HepG2 (cell line): ENCODE results near the gene C4B. TPM values are rescaled to one million over a fixed set of nuclear protein-coding genes. Genes with fewer than 3 reads are reported as not detected.
"Not testable (repeated sequence)": the region's sequence is repeated elsewhere in the genome, so short reads cannot be mapped to it uniquely, and the experiment has no call there.

Experiments used
- ATAC-seq: fragments of 200-7000 bp; cut with Tn5 transposase; 3 replicates; pipeline ENCODE4 v1.9.1; 2020; ENCODE audit warnings: mild to moderate bottlenecking, moderate library complexity
- BruUV-seq: library from RNA; stranded (reverse); fragments of 400-500 nt; replicated peaks from 2 replicates; lab custom pipeline; 2021; lab: Mats Ljungman, UMichigan
- CTCF ChIA-PET: fragments of 300-600 bp; formaldehyde crosslinking; extraction: SDS; loops from one replicate; lab custom pipeline; 2021; ENCODE audit warnings: low total read pairs, inconsistent platforms, low intra/inter-chr PET ratio; lab: Yijun Ruan, JAX
- POLR2A ChIA-PET: fragments of 350-600 bp; sonication (Branson Sonifier 250); formaldehyde crosslinking; loops from one replicate; lab custom pipeline; 2020; ENCODE audit warnings: antibody characterized with exemption, inconsistent platforms; lab: Yijun Ruan, JAX
- DNase-seq: peaks from one replicate; pipeline ENCODE4 v3.0.0-alpha.2; 2015; ENCODE audit warnings: low spot score
- FAIRE-seq: peaks from 3 replicates; lab custom pipeline; 2011; peaks lifted over from hg19 to GRCh38; lab: Jason Lieb, UNC
- H2AFZ ChIP-seq: one replicate; pipeline ENCODE4 v1.6.1; 2011; ENCODE audit warnings: low read length, inconsistent platforms
- H3K27ac ChIP-seq: fragments of 300-600 bp; 3 replicates; pipeline ENCODE4 v1.8.0; 2011; ENCODE audit warnings: mixed run types, mild to moderate bottlenecking, mixed read lengths, low read length, inconsistent platforms; ENCODE audit not compliant: insufficient read depth; ENCODE audit errors: extremely low read length
- H3K27me3 ChIP-seq, 2 experiments: fragments of 200-600 bp in 1 of 2; 2 replicates in 1 of 2; 3 replicates in 1 of 2; pipeline versions ENCODE4 v1.6.0 to v1.8.0; 2011; ENCODE audit warnings: low read length in 2 of 2, mild to moderate bottlenecking in 2 of 2, moderate library complexity in 2 of 2, inconsistent platforms in 1 of 2; ENCODE audit not compliant: insufficient read depth in 2 of 2, control insufficient read depth in 1 of 2
- H3K36me3 ChIP-seq, 2 experiments: fragments of 200-600 bp in 1 of 2; replicated peaks in 1 of 2; 2 replicates in 1 of 2; 3 replicates in 1 of 2; pipeline versions ENCODE4 v1.5.1 to v1.8.0; 2011; ENCODE audit warnings: low read length in 2 of 2, inconsistent platforms in 1 of 2; ENCODE audit not compliant: insufficient read depth in 2 of 2, control insufficient read depth in 1 of 2
- H3K4me1 ChIP-seq: 2 replicates; pipeline ENCODE4 v1.5.1; 2012; ENCODE audit warnings: low read length, inconsistent platforms; ENCODE audit not compliant: insufficient read depth
- H3K4me2 ChIP-seq: 2 replicates; pipeline ENCODE4 v1.6.0; 2011; ENCODE audit warnings: low read depth, low read length, inconsistent platforms
- H3K4me3 ChIP-seq, 3 experiments: fragments of 200-600 bp in 1 of 3; sonication (generic), shearing (Covaris generic) in 1 of 3; replicated peaks in 1 of 3; 2 replicates each; pipeline ENCODE4 v1.5.1; 2011 to 2016; ENCODE audit warnings: low read length in 3 of 3, inconsistent platforms in 2 of 3, low read depth in 2 of 3, mild to moderate bottlenecking in 2 of 3, control low read depth in 1 of 3, mixed read lengths in 1 of 3; ENCODE audit not compliant: insufficient read depth in 1 of 3
- H3K79me2 ChIP-seq: one replicate; pipeline ENCODE4 v1.6.1; 2011; ENCODE audit warnings: low read length, inconsistent platforms; ENCODE audit not compliant: insufficient read depth
- H3K9ac ChIP-seq: 2 replicates; pipeline ENCODE4 v1.6.0; 2011; ENCODE audit warnings: mild to moderate bottlenecking, low read depth, low read length, inconsistent platforms; ENCODE audit not compliant: insufficient read depth
- H3K9me3 ChIP-seq: 2 replicates; pipeline ENCODE4 v1.5.1; 2012; ENCODE audit warnings: mild to moderate bottlenecking, low read length
- H4K20me1 ChIP-seq: 2 replicates; pipeline ENCODE4 v1.6.0; 2011; ENCODE audit warnings: inconsistent platforms, mild to moderate bottlenecking, low read length, moderate library complexity; ENCODE audit not compliant: insufficient read depth
- MIER3 ChIP-seq: IDR thresholded peaks from 2 replicates; pipeline ENCODE4 v1.6.1; 2016; ENCODE audit warnings: missing compliant biosample characterization, borderline replicate concordance
- WGBS: methylation state at CpG from one replicate; pipeline ENCODE4 v1.1.6; 2017; ENCODE audit warnings: low lambda C conversion rate; 5-methylcytosine and 5-hydroxymethylcytosine counted together
- in situ Hi-C: cut with HindIII; loops from 2 replicates; pipeline ENCODE4 v1.10.0; 2017; ENCODE audit warnings: low pct_unique_long_range_greater_than_20kb; ENCODE audit not compliant: extremely low pct_ligation_motif_present
- intact Hi-C: fragments of 100-400 bp; cut with micrococcal nuclease; formaldehyde crosslinking; loops from one replicate; pipeline ENCODE4 v1.10.0; 2022; ENCODE audit not compliant: unreplicated experiment
- polyA plus RNA-seq, 8 experiments: library from polyadenylated mRNA; depleted of rRNA in 3 of 8; stranded (reverse) in 7 of 8; unstranded in 1 of 8; fragments of >200 nt; fragmentation: Illumina TruSeq in 4 of 8; extraction: Trizol in 4 of 8; gene quantifications; 2 replicates each; pipeline versions ENCODE4 v1.2.1 to v1.2.3, GENCODE V29; 2011 to 2016; ENCODE audit warnings: low read depth in 4 of 8, missing spikeins in 1 of 8, mixed read lengths in 1 of 8; ENCODE audit not compliant: insufficient read depth in 1 of 8
- total RNA-seq, 5 experiments: library from RNA; depleted of rRNA; stranded (reverse); fragments of >200 nt; fragmentation: Illumina TruSeq; extraction: Trizol; gene quantifications; 2 replicates each; pipeline ENCODE4 v1.2.3, GENCODE V29; 2016; ENCODE audit warnings: low read depth in 1 of 5

The C4B gene
- total and polyA plus RNA-seq, 2 of the 13 experiments (the other 11 are each of a cell fraction or from before 2014, with no cell fraction given): 167 to 538 TPM

DNA sequence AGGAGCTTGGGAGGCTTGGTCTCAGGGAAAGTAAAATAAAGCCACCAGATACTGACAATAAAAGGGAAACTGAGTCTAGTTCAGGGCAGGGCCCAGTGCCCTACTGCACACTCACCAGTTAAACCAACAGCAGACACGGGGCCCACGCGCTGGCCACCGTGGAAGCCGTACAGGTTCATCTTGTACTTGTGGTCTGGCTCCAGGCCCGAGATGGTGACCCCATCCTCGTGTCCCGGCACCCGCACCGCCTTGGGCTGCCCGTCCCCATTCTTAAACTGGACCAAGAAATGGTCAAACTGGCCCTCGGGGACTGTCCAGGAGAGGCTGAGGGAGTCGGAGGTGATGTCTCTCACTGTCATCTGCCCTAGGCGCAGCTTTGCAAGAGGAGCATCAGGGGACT lies 50.1 kb downstream of the C4B start (continued):
- no peak for TF ChIP-seq MIER3 (CRISPR knock-in tag)
- TF ChIP-seq, all 625 proteins: peak for 0

DNA sequence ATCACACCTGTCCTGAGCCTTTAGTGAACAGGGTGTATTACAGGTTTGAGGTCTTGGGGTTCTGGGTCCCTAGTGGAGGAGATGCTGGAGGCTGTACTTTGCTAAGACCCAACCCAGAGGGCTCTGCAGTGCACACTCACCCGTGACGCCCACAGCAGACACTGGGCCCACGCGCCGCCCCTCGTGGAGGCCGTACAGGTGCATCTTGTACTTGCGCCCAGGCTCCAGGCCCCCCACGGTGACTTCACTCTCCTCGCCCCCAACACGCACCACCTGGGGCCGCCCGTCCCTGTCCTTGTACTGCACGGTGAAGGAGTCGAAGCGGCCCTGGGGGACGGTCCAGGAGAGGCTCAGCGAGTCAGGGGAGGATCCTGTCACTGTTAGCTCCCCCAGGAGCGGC lies 52.9 kb downstream of the C4B start:
- peaks cover 23 to 78% of the 10 kb centered on the region in 2 experiments for H3K27me3 ChIP-seq
- BruUV-seq, H3K36me3 ChIP-seq, DNase-seq, intact Hi-C loops, H3K4me3 ChIP-seq, H3K27ac ChIP-seq, H3K4me1 ChIP-seq, in situ Hi-C loops, FAIRE-seq, H3K9me3 ChIP-seq, CTCF ChIA-PET, H4K20me1 ChIP-seq, H3K4me2 ChIP-seq, H2AFZ ChIP-seq, H3K9ac ChIP-seq, POLR2A ChIA-PET, ATAC-seq, H3K79me2 ChIP-seq: not testable (repeated sequence)
- 50% methylated on average over 19 of the region's 19 CpGs for WGBS

DNA sequence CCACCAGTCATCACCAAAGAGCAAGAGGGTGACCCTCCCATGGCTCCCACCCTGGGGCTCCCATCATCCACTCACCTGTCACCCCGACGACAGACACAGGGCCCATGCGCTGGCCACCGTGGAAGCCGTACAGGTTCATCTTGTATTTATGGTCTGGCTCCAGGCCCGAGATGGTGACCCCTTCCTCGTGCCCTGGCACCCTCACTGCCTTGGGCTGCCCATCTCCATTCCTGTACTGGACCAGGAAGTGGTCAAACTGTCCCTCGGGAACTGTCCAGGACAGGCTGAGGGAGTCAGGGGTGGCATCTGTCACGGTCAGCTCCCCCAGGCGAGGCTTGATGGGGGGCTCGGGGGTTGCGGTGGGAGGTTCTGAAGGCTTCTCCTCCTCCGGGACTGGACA lies 53.7 kb downstream of the C4B start:
- BruUV-seq, H3K9me3 ChIP-seq, intact Hi-C loops, in situ Hi-C loops, H3K4me3 ChIP-seq, H2AFZ ChIP-seq, H3K27ac ChIP-seq, H3K9ac ChIP-seq, H3K36me3 ChIP-seq, DNase-seq, H3K4me1 ChIP-seq, FAIRE-seq, POLR2A ChIA-PET, ATAC-seq, H4K20me1 ChIP-seq, CTCF ChIA-PET, H3K79me2 ChIP-seq, H3K4me2 ChIP-seq: not testable (repeated sequence)
- peaks cover 23 to 78% of the 10 kb centered on the region in 2 experiments for H3K27me3 ChIP-seq
- 45% methylated on average over 12 of the region's 13 CpGs for WGBS
